Measurements from ENCODE around the gene PLEKHM2.
"Not testable (repeated sequence)": the region's sequence is repeated elsewhere in the genome, so short reads cannot be mapped to it uniquely, and the experiment has no call there.

The PLEKHM2 gene, protein sequence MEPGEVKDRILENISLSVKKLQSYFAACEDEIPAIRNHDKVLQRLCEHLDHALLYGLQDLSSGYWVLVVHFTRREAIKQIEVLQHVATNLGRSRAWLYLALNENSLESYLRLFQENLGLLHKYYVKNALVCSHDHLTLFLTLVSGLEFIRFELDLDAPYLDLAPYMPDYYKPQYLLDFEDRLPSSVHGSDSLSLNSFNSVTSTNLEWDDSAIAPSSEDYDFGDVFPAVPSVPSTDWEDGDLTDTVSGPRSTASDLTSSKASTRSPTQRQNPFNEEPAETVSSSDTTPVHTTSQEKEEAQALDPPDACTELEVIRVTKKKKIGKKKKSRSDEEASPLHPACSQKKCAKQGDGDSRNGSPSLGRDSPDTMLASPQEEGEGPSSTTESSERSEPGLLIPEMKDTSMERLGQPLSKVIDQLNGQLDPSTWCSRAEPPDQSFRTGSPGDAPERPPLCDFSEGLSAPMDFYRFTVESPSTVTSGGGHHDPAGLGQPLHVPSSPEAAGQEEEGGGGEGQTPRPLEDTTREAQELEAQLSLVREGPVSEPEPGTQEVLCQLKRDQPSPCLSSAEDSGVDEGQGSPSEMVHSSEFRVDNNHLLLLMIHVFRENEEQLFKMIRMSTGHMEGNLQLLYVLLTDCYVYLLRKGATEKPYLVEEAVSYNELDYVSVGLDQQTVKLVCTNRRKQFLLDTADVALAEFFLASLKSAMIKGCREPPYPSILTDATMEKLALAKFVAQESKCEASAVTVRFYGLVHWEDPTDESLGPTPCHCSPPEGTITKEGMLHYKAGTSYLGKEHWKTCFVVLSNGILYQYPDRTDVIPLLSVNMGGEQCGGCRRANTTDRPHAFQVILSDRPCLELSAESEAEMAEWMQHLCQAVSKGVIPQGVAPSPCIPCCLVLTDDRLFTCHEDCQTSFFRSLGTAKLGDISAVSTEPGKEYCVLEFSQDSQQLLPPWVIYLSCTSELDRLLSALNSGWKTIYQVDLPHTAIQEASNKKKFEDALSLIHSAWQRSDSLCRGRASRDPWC

DNA sequence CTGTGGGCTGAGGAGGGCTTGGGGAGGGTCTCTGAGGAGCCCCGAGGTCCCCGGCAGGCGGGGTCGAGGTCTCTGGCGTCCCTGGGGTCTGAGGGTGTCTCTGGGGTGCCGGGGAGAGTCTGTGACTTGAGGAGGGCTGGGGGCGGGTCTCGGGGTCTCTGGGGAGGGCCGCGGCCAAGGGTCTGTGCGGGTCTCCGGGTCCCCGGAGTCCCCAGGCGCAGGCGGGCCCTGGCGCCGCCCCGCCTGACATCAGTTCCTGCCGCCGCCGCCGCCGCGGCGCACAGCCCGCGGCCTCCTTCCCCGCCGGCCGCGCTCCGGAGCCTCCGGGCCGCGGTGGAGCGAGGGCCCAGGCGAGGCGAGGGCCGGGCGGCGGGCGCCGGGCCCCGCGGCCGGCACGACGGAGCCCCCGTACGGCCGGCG lies at the start of gene PLEKHM2:
Gene PLEKHM2 (plus strand): TSS at position 279 of the 420 bp plus-strand sequence. CDS start 239 bp downstream, outside the sequence.
- peak; percentile 36 for DNase-seq (ENCODE audit: low read depth)

DNA sequence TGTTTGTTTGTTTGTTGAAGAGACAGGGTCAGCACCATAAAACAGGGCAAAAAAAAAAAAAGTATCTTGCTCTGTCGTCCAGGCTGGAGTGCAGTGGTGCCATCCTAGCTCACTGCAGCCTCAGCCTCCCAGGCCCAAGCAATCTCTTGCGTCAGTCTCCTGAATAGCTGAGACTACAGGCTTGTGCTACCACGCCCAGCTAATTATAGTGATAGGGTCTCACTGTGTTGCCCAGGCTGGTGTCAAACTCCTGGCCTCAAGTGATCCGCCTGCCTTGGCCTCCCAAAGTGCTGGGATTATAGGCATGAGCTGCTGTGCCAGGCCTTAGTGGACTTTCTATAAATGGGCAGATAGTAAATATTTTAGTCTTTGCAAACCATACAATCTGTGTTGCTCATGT lies 47.7 kb upstream of the PLEKHM2 start:
- no peak for DNase-seq (ENCODE audit: low read depth)

DNA sequence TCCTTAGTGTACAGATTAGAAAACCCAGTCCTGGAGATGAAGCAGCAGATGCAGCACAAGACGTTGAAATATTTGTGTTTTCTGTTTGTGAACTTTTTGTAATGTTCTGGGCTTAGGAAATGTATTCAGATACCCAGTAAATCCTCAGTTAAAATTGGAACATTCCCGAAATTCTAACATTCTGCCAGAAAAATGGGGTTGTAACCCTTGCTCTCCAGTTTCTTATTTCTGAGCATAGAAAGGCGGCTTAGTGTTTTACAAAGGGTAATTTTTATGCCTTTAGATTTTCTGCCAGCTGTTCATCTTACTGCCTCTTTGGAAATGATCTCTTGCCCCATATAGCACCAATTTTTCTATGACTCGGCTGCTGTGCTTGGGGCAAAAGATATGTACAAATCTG lies 46.3 kb upstream of the PLEKHM2 start:
- no peak for DNase-seq (ENCODE audit: low read depth)

DNA sequence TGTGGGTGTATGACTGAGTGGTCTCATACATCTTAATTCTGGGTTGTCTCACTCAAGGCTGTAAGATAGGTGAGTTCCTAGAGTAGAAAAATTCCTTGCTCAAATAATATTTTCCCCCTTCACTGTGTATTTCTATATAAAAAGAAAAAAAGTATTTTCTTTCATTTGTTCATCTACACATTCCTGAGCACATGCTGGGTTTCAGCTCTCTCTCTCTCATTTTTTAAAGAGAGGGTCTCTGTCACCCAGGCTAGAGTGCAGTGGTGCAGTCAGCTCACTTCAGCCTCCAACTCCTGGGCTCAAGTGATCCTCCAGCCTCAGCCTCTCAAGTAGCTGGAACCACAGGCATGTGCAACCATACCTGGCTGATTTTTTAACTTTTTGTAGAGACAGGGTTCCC lies 44.9 kb upstream of the PLEKHM2 start:
- no peak for DNase-seq (ENCODE audit: low read depth)

DNA sequence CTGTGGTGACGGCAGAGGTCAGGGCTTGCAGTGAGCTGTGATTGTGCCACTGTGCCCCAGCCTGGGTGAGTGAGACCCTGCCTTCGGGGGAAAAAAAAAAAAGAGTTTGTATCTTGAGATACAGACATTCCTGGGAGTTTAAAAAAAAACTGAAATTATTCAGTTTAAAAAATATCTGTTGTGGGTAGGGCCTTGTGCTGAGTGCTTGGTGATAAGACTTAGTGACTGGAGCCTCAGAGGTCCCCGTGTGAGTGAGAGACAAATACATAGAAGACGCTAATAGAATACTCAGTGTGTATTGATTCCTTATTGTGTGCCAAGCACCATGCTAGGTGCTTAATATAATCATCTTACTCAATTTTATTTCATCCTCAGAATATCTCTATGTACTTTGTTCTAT lies 44.2 kb upstream of the PLEKHM2 start:
- no peak for DNase-seq (ENCODE audit: low read depth)

DNA sequence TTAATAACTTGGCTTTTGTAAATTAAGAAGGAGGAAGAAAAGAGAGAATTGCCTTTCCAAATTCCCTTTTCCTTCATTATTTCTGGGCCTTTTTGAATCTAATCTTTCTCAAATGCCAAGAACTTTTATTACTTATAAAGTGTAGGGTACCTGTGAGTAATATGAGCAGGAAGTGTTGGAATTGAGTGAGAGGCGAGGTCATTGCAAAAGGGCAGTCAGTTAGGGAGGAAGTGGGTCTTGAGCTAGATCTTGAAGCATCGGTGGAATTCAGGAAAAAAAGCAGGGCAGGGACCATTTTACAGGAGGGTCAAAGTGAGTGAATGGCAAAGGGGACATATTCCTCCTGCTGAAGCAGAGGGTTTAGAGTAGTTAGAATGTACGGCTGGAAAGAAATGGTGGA lies 43.5 kb upstream of the PLEKHM2 start:
- DNase-seq (ENCODE audit: low read depth), result no peak

DNA sequence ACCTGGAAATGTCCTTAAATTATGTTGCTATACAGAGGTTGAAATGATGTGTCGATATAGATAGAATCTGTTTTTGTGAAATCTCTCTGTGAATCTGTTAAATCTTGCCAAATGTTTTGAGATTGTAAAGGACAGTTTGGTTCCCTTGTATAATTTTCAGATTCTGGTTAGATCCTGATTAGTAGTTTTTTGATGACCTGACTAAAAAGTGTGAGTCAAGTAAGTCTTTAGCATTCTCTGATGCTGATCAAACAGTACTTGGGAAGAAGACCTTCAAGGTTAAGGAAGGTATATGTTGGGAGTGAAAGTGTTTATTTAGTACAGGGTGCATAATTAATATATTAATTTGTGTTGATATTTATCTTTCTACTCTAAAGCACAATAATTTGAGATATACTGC lies 34.2 kb upstream of the PLEKHM2 start:
- DNase-seq (ENCODE audit: low read depth), result no peak

DNA sequence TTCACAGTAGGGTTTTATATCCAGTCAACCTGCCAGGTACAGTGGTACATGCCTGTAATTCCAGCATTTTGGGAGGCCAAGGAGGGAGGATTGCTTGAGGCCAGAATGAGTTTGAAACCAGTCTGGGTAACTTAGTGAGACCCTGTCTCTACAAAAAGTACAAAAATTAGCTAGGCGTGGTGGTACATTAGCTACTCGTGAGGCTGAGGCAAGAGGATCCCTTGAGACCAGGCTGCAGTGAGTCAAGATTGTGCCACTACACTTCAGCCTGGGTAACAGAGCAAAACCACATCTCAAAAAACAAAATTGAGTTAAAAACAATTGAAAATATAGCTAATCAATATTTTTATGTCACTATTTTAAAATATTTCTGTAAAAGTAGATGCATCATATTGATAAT lies 33.7 kb upstream of the PLEKHM2 start:
- no peak for DNase-seq (ENCODE audit: low read depth)

DNA sequence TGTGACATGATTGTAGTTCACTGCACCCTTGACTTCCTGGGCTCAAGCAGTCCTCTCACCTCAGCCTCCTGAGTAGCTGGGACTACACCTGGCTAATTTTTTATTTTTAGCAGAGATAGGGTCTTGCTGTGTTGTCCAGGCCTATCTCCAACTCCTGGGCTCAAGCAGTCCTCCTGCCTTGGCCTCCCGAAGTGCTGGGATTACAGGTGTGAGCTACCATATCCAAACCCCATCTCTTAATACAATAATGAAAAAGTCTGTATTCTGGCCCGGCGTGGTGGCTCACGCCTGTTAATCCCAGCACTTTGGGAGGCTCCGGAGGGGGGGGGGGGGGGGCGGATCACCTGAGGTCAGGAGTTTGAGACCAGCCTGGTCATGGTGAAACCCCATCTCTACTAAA lies 32.0 kb upstream of the PLEKHM2 start:
- DNase-seq (ENCODE audit: low read depth), result not testable (repeated sequence)

DNA sequence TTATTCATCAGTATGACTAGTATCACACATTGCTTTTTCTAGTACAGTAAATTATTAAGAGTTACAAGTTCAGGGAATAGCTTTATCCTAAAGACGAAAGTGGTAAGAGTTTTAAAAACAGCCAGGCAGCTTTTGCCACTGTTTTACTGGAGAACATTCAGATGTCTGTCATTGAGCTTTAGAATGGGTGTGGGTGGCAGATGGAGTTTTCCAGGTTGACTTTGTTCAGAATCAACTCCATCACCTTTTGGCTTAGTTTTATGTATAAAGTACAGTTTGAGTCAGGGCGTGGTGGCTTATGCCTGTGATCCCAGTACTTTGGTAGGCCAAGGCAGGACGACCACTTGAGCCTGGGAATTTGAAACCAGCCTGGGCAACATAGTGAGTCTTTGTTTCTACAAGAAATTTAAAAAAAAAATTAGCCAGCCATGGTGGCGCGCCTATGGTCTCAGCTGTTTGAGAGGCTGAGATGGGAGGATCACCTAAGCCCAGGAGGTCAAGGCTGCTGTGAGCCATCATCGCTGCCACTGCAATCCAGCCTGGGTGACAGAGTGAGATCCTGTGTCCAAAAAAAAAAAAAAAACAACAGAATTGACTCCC lies 29.9 kb upstream of the PLEKHM2 start:
- DNase-seq (ENCODE audit: low read depth), result no peak

DNA sequence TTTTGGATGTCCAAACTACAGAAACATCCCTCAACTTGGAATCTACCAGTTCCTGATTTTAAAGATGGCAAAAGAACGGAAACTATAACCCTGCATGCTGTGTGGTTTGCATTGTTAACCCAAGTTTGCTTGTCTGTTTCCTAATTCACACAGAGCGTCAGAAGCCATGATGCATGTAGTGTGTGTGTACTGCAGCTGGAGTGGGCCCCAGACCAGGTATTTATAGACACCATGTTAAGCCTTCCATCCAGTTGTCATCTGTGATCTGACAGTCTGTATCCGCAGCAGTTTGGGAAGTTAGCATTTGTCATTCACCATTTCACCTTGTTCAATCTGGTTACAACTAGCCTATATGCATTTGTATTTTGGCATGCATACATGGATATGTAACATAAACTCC lies 27.7 kb upstream of the PLEKHM2 start:
- DNase-seq (ENCODE audit: low read depth), result no peak

DNA sequence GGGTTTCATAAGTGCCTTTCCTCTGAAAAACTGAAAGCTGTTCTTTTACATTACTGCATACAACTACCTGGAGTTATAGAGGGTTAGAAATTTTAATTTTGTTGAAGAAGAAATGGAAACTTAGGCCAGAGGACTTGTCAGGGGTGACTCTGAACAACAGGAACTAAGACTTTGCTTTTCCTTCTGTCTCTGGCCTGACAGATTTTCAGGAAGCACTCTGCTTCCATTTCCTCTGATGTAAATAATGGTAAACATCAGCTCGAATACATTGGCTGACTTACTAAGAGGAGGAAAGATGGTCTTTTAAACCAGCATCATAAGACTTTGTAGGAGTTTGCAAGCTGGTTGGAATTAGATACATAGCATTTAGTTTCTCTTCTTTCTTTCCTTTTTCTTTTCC lies 27.1 kb upstream of the PLEKHM2 start:
- no peak for DNase-seq (ENCODE audit: low read depth)

DNA sequence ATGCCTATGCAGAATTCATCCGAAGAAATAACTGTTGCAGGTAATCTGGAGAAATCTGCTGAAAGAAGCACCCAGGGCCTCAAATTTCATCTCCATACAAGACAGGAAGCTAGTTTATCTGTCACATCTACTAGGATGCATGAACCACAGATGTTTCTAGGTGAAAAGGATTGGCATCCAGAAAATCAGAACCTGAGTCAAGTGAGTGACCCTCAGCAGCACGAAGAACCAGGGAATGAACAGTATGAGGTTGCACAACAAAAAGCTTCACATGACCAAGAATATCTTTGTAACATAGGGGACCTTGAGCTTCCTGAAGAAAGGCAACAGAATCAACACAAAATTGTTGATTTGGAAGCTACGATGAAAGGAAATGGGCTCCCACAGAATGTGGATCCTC lies 24.0 kb upstream of the PLEKHM2 start:
- DNase-seq (ENCODE audit: low read depth), result no peak

DNA sequence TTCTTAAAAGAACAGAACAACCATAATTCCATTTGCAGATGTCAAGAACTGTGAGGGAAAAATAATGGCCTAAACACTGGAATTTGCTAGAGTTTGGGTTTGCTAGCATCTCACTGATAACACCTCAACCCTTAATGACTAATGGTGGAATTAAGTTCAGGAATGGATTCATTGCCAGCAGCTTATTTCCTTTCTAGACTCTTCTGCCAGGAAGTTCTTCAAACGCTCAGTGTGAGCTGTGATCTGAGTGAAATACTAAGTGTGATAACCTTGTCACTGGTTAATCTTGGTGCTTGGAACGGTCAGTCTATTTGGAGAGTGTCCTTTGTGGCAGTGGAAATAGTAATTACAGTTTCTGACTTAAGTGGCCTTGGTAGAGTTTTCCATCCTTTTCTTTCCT lies 21.6 kb upstream of the PLEKHM2 start:
- no peak for DNase-seq (ENCODE audit: low read depth)

DNA sequence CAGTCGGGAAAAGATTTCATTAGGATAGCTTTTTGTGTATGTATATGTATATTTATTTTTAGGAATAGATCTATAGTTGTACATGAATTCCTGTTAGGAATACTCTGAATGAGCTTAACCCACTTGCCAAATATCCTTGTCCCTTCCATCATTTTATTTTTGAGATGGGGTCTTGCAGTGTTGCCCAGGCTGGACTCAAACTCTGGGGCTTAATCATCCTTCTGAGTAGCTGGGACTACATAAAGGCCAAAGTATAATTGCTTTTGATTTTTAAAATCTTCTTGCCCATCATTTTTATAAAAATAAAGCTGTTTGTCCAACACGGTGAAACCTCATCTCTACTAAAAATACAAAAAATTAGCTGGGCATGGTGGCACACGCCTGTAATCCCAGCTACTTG lies 20.2 kb upstream of the PLEKHM2 start:
- no peak for DNase-seq (ENCODE audit: low read depth)

DNA sequence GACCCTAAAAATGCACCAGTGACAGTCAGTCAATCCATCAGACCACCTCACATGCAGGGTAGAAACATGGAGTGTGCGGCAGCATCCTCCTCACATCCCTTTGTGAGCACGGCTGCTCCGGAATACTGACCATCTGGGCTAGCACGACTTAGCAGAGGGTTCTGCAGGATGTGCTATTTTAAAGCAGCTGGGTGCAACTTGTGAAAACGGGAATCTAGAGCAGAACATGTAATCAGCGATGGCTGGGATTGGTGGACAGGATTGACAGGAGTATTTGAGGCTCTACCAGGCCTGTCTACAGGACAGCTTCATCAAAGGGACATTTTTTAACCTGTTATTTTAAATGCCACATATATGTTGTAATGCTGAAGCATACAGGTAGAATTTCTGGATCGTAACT lies 16.8 kb upstream of the PLEKHM2 start:
- DNase-seq (ENCODE audit: low read depth), result no peak

DNA sequence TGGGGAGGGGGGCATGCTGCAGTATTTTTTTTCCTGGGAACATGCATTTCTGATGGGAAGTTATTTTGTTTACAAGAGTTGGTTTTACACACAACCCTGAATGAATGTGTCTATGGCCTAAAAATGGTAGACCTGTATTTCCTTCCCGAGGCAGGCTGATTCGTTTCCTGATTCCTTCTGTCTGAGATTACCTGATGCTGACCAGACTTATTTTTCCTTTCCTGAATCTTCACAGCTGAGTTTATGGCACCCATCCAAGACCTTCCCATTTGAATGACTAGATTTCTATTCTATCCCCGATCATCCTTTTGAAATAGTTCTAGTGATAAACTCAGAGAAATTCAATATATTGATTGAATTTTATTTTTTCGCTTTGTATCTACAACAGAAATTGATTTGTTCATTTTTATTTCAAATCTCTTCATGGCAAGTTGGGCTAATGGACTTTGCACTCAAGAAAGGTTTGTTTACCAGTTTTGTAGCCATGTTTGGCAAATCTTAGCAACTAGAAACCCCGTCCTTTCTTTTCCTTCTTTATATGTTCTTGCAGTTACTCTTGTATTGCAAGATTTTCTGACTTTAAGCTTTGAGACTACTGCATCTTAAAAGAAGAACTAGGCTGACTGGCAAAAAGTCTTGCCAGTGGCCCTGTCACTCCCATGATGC lies 15.9 kb upstream of the PLEKHM2 start:
- no peak for DNase-seq (ENCODE audit: low read depth)

DNA sequence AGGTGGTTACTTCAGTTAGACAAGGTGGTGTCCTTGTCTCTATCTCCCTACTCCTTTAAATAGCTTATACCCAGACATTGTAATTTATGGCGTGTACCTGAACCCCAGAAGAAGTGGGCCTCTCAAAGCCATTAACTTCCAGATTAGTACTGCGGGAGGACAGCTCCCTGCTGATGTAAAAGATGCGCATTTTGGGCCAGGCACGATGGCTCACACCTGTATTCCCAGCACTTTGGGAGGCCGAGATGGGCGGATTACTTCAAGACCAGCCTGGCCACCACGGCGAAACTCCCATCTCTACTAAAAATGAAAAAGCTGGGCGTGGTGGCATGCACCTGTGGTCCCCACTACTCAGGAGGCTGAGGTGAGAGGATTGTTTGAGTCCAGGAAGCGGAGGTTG lies 15.0 kb upstream of the PLEKHM2 start:
- DNase-seq (ENCODE audit: low read depth), result no peak

DNA sequence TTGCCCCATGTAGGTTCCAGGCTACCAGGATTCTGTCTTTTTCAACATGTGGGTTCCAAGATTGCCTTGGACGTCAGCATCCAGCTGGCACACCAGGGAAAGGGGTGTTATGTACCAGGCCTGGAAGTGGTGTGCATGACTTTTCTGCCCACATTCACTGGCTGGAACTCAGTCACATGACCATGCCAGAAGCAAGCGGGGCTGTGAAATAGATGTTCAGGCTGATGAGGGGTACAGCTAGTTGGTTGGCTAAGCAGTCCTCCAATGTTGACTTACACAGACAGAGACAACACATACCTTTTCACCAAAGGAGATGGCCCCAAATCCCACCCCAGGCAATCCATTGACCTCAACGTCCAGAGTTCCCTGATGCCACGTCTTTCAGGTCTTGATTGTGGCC lies 14.3 kb upstream of the PLEKHM2 start:
- DNase-seq (ENCODE audit: low read depth), result no peak

DNA sequence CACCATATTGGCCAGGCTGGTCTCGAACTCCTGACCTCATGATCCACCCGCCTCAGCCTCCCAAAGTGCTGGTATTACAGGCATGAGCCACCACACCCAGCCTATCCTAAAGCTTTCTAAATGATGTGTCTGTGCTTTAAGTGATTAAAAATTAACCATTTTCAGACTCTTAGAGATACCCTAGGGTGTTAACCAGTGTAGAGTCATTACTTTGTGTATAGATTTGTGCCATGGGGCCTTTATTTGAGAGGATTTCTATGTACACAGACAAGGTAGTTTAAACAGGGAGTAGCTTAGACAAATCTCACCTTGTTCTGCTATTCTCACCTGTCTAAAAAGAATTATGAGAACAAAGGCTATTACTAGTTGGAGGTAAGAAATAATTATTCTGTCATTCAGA lies 12.7 kb upstream of the PLEKHM2 start:
- no peak for DNase-seq (ENCODE audit: low read depth)

DNA sequence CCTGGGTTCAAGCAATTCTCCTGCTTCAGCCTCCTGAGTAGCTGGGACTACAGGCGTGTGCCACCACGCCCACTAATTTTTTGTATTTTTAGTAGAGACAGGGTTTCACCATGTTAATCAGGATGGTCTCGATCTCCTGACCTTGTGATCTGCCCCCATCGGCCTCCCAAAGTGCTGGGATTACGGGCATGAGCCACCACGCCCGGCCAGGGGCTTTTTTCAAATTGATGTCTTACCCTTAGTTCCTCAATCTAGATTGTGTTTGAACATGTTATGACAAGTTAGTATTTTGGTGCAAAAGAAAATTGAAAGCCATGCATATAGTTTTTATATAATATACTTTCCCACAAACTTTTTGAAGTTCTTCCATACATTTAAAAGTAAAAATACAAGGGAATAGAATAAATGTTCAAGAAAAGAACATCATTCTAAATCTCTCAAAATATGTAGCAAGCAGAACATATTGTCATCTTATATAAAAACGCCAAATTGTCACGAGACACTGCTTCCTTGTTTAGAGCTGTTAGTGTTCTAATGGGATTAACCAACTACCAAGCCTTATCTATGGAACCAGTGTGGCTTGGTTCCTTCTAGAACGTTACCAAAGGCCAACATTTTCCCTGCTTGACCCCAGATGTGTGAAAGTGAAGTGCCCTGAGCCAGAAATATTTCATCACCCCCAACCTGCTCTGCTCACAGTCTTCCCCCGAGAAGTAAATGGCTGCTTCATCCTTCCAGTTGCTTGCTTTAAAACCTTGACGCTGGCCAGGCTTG lies 9.5 kb upstream of the PLEKHM2 start:
- DNase-seq (ENCODE audit: low read depth), result no peak
